Brain microvascular endothelial cell (primary cell): Measurements from ENCODE around the gene RFC5.
"Not testable (repeated sequence)": the region's sequence is repeated elsewhere in the genome, so short reads cannot be mapped to it uniquely, and the experiment has no call there.

Experiments used
- DNase-seq: peaks from one replicate; pipeline ENCODE4 v3.0.0-alpha.2; 2020
- H3K27ac ChIP-seq: fragments of 250-450 bp; sonication (Bioruptor Pico); 2 replicates; pipeline ENCODE4 v1.5.1; 2020; ENCODE audit warnings: mild to moderate bottlenecking, moderate library complexity
- H3K27me3 ChIP-seq: fragments of 250-450 bp; sonication (Bioruptor Pico); replicated peaks from 2 replicates; pipeline ENCODE4 v1.5.1; 2020; ENCODE audit warnings: mild to moderate bottlenecking
- H3K36me3 ChIP-seq: fragments of 250-450 bp; sonication (Bioruptor Pico); replicated peaks from 2 replicates; pipeline ENCODE4 v1.5.1; 2020; ENCODE audit warnings: mild to moderate bottlenecking
- H3K4me3 ChIP-seq: 2 replicates; pipeline ENCODE4 v1.5.1; 2011; ENCODE audit warnings: low read depth, mild to moderate bottlenecking, control low read depth, low read length, moderate library complexity
- CTCF ChIP-seq: IDR thresholded peaks from 2 replicates; pipeline ENCODE4 v1.5.1; 2011; ENCODE audit warnings: low read depth, mild to moderate bottlenecking, moderate library complexity, low read length, control low read depth, inconsistent platforms; ENCODE audit errors: missing control alignments
- in situ Hi-C: cut with HindIII; loops from 2 replicates; pipeline ENCODE4 v1.10.0; 2017; ENCODE audit warnings: low sequenced_read_pairs, low pct_ligation_motif_present

The RFC5 gene

GRCh38 chr12:118020036-118020435, 3.5 kb downstream of the RFC5 start:
- no peak overlapping the region for H3K27ac ChIP-seq
- no peak for TF ChIP-seq CTCF
- no peaks in the 10 kb centered on the region for H3K27me3 ChIP-seq
- DNase-seq, result no peak
- in situ Hi-C loops, result no loop called here
- peaks cover 2% of the 10 kb centered on the region for H3K36me3 ChIP-seq
- H3K4me3 ChIP-seq, result no peak overlapping the region

GRCh38 chr12:118022097-118022727, 5.7 kb downstream of the RFC5 start:
- H3K4me3 ChIP-seq, DNase-seq, in situ Hi-C loops, H3K27me3 ChIP-seq, H3K36me3 ChIP-seq, H3K27ac ChIP-seq: not testable (repeated sequence)

GRCh38 chr12:118022728-118023109, 6.2 kb downstream of the RFC5 start:
- Histone ChIP-seq H3K27ac (no peak overlapping the region), H3K27me3 (no peaks in the 10 kb centered on the region), H3K36me3 (peaks cover 11% of the 10 kb centered on the region), H3K4me3 (no peak overlapping the region)
- DNase-seq, result no peak
- no peak for TF ChIP-seq CTCF
- in situ Hi-C loops, result no loop called here

- Histone ChIP-seq H3K27ac (no peak overlapping the region), H3K36me3 (peaks cover 11% of the 10 kb centered on the region), H3K27me3 (no peaks in the 10 kb centered on the region), H3K4me3 (no peak overlapping the region)
- in situ Hi-C loops, result no loop called here
- no peak for TF ChIP-seq CTCF
- no peak for DNase-seq
These were observed 6.9 kb downstream of the RFC5 start for GRCh38 chr12:118023301-118023860.

GRCh38 chr12:118025168-118025567, 8.7 kb downstream of the RFC5 start:
- Histone ChIP-seq H3K4me3 (no peak overlapping the region), H3K36me3 (peaks cover 17% of the 10 kb centered on the region), H3K27ac (no peak overlapping the region), H3K27me3 (no peaks in the 10 kb centered on the region)
- in situ Hi-C loops, result no loop called here
- TF ChIP-seq CTCF, result no peak
- DNase-seq, result no peak

- no peak overlapping the region for H3K4me3 ChIP-seq
These were observed 12.7 kb downstream of the RFC5 start for GRCh38 chr12:118029166-118029565.

More at GRCh38 chr12:118029166-118029565, 12.7 kb downstream of the RFC5 start:
- DNase-seq, result no peak
- Histone ChIP-seq H3K36me3 (peaks cover 36% of the 10 kb centered on the region), H3K27me3 (no peaks in the 10 kb centered on the region), H3K27ac (no peak overlapping the region)
- no peak for TF ChIP-seq CTCF
- in situ Hi-C loops, result no loop called here
